HFF-Myc (cell line): Measurements from ENCODE around the gene CTRB1.

Experiments used
- DNase-seq: peaks from one replicate; pipeline ENCODE4 v3.0.0-alpha.2; 2011; ENCODE audit warnings: low read depth; ENCODE audit errors: extremely low read depth
- H3K4me3 ChIP-seq: replicated peaks from 2 replicates; pipeline ENCODE4 v1.5.1; 2011; ENCODE audit warnings: low read depth, mild to moderate bottlenecking, control low read depth, low read length
- CTCF ChIP-seq: IDR thresholded peaks from 2 replicates; pipeline ENCODE4 v1.5.1; 2012; ENCODE audit warnings: mild to moderate bottlenecking, low read depth, low read length, control low read depth; ENCODE audit errors: missing control alignments

The CTRB1 gene

GRCh38 chr16:75226550-75227360 lies 8.0 kb downstream of the CTRB1 start:
- no peak overlapping the region for H3K4me3 ChIP-seq
- no peak for DNase-seq
- TF ChIP-seq CTCF: no peak

- no peak for TF ChIP-seq CTCF
- no peak overlapping the region for H3K4me3 ChIP-seq
- DNase-seq: no peak
These were observed 8.8 kb downstream of the CTRB1 start for GRCh38 chr16:75227361-75228142.

GRCh38 chr16:75228143-75228976 lies 9.6 kb downstream of the CTRB1 start:
- no peak for TF ChIP-seq CTCF
- DNase-seq: no peak
- H3K4me3 ChIP-seq: no peak overlapping the region

GRCh38 chr16:75229172-75230031 lies 10.6 kb downstream of the CTRB1 start:
- TF ChIP-seq CTCF: no peak
- no peak for DNase-seq
- no peak overlapping the region for H3K4me3 ChIP-seq

- DNase-seq: no peak
- no peak for TF ChIP-seq CTCF
- no peak overlapping the region for H3K4me3 ChIP-seq
These were observed 11.8 kb downstream of the CTRB1 start for GRCh38 chr16:75230471-75231110.

- no peak overlapping the region for H3K4me3 ChIP-seq
- TF ChIP-seq CTCF: no peak
- no peak for DNase-seq
These were observed 12.8 kb downstream of the CTRB1 start for GRCh38 chr16:75231570-75231969.
